HG02678 (cell line): ENCODE measurements around the gene WNT3A.

Experiments
- ATAC-seq: cut with Tn5 transposase; IDR thresholded peaks from one replicate; pipeline ENCODE4 v1.9.1; 2021; ENCODE audit warnings: mild to moderate bottlenecking, moderate library complexity; ENCODE audit not compliant: unreplicated experiment

Gene WNT3A

DNA sequence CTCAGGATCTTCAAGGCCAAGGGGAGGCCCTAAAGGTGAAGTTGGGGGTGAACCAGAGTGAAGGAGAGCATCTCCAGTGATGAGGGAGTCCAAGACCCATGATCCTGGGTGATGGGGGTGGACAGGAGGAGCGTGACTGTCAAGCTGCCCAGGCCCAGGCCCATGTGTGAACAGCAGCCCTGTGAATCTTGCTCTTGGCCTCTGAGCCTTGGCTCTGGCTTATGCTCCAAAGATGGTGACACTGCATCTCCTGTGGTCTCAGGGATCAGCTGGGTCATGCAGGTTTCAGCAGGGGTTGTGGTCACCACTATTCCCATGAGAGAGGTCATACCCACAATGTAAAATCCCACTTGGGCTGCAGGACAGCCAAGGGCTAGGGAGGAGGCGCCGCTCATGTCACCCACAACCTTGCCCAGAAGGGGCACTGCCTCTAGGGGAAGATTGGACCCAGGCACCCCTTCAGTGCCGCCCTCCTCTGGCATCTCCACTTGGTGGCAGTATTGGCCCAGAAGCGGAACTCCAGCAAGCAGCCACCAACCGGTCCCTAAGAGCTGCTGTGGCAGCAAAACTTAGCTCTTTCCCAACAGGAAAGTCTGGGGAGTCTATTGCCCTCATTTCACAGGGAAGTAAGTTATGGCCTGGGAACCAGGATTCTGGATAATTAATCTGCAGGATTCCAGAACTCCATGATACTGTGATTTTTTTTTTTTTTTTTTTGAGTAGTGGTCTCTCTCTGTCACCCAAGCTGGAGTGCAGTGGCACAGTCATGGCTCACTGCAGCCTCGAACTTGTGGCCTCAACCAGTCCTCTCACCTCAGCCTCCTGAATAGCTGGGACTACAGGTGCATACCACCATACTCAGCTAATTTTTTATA lies 7.5 kb upstream of the WNT3A start:
- ATAC-seq: peak; percentile 84

DNA sequence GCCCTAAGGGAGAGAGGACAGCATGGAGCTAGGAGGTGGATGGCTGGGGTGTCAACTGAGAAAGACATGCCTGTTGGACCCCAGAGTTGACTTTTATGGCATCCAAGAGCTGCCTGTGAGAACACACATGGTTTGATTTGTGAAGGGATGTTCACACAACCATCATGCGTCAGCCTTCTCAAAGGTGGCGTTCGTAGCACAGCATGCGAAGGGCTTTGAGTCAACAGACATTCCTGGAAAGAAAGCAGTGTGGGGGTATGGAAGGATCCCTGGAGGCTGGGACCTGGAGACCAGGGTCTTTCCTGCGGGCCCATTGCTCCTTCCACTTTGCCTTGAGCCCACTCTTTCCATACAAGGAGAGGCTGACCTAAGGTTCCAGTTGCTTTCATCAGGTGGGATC lies 6.4 kb upstream of the WNT3A start:
- ATAC-seq: no peak

DNA sequence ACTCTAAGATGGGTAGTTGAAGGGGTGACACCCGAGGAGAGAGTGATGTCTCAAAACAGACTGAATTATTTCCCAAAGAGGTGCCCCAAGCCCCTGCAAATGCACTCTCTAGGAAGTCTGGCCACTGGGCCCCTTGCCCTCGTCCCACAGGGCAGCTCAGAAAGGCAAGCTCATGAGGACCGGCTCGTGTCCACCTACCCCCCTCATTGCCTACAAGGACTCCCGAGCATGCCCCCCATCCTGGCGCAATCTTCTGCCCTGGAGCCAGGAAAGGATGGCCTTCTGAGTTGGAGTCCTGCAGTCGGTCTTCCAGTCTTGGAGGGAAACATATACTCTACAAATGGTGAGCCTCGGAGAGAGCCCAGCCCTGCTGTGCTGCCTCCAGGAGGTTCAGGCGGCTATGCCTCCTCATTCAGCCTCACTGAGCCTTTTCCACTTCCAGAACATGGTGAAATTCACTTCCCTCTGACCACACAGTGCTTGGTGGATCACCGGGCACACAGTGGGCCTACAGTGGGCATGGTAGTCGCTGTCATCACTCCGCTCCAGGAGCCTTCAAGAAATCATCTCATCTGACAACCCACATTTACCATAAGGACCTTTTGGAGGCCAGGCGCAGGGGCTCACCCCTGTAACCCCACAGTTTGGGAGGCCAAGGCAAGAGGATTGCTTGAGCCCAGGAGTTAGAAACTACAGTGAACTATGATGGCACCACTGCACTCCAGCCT lies 5.8 kb upstream of the WNT3A start:
- no peak for ATAC-seq

DNA sequence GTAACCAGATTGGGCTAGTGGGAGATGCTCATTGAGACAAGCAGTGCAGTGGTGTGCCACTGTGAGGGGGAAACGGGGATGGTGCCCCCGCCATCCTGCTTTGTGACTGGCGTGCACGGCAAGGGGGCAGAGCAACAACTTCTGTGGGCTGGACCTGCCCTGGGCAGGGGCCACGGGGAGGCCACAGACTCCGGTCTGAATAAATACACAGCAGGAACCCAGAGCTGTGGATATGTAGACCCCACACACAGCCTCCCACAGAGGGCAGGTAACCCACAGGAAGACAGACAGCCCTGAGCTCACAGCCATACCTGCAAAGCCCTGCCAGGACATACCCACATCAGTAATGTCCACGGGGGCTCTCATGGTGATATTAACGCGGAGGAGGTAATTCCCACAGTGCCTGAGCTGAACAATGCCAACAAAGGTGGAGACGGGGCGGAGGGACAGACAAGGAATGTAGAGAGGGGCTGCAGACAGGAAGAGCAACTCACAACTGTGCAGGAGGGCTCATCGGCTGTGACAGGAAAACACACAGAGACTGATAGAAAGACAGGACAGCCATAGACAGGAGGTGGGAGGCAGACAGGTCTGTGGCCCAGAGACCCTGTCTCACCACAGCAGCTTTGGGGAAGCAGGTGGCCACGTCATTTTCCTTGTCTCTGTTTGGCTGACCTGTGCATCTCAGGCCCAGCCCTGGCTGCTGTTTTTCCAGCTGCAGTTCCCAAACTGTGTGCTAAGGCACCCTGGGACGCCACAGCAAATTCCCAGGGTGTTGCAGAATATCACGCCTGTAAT lies 4.9 kb upstream of the WNT3A start:
- ATAC-seq: no peak

DNA sequence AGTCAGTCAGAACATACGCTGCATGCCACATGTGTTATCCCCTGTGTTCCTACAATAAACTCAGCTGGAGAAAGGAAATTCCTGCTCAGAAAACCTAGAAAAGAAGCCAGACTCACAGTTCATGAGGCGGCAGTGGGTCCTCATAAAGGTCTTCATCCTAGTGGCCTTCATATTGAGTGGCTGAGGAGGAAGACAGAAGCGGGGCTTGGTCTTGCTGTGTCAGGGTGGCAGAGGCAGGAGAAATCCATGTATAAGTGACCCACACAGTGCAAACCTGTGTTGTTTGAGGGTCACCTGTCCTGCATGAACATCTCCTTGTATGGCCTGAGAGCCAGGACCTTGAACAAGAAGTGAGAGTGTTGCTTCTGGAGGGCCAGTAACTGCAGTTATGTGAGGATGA lies 4.0 kb upstream of the WNT3A start:
- ATAC-seq: no peak

DNA sequence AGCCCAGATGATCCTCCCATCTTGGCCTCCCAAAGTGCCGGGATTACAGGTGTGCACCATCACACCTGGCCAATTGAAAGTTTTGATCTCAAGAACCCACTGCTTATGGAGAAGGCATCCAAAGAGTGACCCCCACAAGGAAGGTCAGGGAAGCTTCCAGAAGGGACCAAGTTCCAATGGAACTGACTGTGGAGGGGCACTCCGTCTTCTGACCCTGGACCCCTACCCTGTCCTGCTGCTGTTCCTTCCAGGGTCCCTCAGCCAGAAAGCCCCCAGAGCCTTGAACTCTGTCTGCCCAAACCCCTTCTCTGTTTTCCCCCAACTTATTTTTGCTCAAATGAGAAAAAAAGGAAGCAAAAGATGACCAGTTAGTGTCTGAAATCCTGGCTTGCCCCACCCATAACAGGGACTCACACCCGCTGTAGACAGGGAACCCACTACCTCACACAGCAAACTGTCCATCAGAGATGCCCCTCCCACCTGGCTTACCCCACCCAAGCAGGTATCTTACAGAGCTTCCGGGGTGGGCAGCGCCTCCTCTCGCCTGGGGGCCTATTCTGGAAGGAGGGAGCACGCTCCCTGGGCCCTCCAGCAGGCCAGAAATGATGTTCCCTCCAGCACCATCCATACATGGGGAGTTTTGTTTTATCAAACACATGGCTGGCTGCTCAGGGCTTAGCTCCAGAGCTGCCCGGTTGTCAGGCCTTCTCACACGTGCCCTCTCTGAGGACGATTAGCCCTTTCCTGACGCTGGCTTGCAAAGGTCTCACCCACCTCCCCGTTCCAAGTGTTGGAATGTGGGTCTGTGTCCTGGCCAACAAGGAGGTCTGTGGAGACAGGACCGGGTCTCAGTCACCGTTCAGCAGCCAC lies 3.1 kb upstream of the WNT3A start:
- no peak for ATAC-seq

DNA sequence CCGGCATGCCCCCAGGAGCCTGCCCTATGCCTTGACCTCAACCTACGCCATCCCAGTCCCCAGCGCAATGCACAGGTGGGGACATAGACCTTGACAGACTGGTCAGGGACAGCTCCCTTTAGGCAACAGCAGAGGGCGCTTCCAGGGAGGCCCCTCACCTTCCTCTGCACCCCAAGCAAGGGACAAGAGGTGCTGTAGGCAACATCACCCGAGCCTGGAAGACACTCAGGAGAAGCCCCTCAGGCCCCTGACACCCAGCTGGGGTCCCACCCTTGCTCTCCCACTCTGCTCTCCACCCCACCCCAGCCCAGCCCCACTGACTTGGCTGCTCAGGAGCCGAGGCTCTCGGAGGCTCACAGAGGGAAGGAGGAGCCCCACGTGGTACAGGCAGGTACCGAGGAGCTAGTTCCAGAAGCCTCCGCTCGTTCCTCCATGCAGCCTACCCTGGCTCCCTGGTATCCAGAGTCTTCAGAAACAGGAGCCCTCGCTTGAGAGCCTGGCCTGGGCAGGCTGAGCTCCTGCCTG lies 2.4 kb upstream of the WNT3A start:
- peak; percentile 42 for ATAC-seq

DNA sequence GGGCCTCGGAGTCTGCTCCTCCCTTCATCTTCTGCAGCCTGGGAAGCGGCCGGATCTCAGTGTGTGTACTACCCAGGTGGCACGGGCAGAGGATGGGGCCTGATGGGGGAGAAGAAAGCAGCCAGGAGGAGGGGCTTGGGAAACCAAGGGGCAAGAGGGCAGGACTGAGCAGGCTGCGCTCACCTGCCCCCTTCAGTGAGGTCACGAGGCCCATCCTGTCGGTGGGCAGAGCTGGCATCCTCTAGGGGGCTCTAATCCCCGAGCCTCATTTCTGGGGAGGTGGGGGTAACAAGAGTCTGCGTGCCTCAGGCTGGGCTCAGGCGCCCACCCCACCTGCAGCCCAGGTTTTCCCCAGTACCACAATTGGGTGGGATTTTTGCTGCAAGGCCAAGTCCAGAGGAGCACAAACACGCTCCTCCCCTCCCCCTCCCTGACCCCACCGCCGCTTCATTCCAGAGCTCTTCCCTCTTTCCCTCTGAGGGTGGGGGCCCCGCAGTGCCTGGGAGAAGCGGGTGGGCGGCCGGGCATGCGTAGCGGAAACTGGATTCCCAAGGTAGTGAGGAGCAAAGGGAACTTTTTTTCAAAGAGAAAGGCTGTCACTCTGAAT lies 1.8 kb upstream of the WNT3A start:
- no peak for ATAC-seq

DNA sequence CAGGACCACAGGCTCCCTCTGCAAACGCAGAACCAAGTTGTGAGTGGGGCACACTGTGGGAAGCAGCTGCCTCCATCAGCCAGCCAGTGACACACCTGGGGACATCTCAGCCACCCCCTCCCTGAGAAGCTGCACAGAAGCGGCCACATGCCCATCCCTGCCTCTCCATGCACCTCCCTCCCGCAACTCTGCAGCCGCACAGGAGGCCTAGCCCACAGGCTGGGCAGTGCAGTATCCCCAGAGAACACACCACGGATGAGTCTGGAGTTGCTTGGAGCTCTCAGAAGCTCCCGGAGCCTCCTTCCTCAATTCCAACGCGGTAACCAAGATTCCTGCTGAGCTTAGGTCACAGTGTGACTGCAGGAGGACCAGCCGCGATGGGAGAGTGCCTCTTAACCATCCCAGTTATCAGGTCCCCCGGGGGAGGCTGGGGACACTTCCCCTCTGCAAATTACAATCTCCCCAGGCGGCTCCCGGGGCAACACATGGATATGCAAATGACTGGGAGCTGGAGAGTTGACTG lies 1.2 kb upstream of the WNT3A start:
- ATAC-seq: no peak

DNA sequence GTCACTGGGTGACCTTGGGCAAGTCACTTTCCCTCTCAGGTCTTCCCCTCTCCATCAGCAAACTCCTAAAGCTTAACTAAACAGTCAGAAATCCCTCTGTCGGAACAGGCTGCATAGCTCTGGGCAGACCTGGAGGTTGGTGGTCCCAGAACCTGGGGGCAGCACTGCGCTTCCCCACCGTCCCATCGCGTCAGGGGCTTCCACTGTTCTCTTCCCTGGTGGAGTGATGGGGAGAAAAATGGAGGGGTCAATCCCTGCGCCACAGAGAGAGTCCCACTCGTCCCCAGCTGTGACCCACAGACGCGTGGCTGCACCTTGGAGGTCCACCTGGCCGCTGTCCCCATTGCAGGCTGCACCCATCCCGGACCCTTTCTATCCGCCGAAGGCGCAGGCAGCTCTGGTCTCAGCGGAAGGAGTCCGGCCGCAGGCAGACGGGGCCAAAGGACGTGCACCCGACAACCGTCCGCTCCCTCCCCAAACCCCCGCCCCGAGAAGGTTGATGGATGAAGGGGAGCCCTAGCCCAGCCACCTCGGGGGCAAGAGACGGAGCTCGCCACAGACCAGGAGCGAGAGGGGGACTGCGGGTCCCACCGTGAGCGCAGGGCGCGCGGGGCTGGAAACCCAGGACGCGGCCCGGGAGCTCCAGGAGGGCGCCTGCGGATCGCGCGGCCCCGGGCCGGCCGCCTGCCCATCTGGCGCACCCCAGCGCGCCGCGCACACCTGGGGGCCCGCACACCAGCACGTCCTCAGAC lies 588 bp upstream of the WNT3A start:
- ATAC-seq: no peak

DNA sequence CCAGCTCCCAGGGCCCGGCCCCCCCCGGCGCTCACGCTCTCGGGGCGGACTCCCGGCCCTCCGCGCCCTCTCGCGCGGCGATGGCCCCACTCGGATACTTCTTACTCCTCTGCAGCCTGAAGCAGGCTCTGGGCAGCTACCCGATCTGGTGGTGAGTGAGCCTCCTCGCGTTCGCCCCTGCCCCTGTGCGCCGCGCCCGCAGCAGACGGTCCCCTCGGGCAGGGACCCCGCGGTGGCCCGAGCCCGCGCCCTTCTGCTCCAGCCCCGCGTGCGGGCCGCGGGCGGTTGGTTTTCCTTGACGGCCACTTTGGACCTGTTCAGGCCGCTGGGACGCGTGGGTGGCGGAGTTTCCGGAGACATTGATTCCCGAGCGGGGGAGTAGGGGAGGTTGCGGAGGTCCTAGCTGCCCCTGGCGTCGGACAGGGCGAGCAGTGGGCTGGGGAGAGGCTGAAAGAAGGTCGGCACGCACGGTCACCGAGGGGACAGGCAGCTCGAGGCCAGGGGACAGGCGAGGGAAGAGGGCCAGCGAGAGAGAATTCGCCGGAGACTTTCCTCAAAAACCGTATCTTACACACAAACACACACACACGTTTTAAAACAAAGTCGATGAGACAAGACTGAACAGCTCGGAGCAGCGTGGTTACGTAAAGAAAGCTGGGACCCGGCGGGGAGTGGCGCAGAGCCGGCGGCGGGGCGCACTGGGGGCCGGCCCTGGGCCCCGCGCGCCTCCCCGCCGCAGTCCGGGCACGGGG lies 427 bp downstream of the WNT3A start:
- no peak for ATAC-seq

DNA sequence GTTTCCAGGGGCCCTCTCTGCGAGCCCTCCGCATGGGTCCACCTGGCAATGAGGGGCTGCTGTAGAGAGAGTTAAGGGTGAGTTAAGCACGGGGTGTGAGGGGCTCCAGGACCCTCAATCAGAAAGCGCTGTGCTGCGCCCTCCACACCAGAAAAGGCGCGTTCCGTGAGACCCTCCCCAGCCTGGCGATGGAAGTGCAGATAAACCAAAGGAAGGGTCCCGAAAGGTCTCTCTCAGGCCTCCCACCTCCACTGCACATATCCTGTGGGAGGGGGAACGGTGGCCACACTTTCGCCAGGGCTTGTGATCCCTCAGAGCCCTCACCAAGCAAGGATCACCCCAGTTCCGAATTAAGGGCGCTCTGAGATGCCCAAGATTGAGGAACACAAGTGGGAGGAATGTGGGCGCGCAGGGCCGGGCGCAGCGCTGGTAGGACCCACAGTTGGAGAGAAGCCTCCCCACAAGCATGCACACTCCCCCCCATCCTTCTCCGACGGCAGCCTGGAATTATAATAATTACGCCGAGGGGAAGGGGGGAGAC lies 1.1 kb downstream of the WNT3A start:
- ATAC-seq: no peak

DNA sequence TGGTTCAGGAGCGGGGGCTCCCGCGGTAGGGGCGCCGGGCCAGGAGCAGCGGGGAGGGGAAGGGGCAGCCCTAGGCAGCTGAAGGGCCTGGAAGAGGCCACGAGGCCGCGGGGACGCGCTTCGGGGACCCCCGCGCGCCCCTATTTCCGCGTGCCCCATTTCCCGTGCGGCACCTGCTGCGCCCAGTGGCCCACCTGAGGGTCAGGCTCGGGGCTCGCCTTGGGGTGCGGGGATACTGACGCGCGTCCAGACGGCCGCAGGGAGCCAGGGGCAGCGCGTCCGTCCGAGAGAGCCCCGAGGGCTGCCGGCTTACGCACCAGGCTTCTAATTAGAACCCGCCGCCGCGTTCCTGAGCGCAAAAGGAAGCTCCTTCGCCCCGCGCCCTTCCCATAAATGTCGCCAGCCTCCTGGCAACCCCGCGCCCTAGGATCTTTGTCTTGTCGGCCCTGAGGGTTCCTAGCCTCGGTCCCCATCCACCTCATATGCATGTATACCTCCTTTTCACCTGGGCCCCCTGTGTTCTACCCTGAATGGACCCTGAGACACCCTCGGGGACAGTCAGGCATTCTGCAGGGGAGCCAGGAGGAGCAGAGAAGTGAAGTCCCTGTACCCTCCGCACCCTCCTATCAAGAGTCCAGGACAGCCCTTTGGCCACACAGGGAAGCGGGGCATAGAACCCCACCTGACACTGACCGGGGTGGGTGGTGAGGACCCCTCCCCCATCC lies 1.8 kb downstream of the WNT3A start:
- ATAC-seq: no peak

DNA sequence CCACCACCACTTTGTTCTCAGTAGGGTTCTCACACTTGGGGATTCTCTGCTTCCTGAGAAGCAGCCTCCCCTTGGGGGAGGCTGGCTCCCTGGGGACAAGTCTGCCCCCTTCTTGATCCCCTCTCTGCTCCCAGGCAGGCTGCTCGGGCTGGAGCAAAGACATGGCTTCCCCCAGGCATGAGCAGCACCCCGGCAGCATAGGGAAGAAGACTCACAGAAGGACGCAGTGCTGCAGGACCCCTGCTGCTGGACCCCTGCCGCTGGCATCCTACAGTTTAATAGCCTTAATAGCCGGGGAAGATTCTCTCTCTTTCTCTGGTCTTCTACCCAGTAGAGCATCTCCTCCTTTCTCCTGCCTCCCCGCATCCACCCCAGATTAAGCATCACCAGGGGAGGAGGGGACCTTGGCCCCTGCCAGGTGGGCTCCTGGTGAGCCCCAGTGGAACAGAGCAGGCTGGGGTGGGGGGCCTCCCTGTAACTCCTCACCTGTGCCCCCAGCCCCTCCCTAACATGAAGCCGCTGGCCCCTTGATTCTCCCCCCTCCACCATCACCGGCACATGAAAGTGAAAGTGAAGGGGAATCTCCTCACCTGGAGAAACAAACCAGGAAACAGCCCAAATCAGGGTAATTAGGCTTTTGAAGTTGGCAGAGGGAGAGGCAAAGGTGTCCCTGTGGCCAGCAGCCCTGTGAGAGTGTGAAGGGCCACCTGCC lies 2.5 kb downstream of the WNT3A start:
- no peak for ATAC-seq

DNA sequence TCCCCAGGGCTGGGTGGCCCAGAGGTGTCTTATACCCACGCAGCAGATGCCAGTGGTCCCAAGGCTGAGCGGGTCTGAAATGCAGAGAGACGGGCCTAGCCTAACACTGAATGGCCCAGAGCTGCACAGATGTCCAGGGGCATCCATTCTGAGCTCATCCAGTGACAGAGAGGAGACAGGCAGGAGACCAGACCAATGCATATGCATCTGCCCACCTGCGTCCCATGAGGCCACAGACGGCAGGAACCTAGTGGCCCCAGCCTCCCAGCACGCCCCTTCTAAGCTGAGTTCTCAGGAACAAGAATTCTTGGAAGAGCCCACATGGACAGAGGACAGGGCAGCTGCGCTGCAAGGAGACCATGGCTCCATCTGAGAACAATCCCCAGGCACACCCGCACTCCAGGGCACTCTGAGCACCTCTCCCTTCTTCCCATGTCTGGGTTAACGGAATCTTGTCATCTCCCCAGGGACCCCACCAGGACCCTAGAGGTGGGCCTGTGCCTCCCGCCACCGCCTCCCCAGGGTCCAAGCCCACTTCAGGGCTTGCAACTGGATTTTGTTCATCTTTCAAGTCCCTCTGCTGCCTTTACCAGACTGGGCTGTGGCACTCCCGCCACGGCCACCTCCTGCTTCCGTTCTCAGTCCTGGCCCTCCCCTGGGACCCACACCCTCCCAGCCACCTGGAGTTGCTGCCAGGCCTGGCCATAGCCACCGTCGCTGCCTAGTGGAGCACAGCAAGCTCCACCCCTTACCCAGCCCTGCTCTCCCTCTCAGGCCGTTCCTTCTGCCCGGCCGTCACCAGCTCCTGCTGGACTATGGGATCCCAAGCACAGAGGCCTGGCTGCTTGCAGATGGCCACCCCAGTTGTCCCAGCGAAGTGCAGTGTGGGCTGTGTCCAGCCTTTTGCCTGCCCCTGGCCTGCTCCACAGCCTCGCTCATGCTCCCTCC lies 3.3 kb downstream of the WNT3A start:
- peak; percentile 60 for ATAC-seq

DNA sequence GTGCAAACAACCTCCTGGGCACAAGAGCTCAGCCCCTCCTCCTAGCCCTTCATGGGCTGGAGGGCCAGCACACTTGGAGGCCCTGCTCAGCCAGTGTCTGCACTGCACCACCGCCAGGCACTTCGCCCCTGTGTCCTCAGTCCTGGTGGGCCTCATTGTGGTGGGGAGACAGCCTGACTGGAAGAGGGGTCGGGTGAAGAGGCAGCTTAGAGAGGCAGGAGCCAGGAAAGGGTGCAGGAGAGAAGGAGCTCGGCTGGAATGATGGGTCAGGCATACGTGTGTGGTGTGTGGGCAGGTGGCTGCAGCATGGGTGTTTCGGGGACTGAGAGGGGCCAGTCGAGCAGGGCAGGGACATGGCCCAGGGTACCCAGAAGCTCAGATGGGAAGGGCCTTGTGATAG lies 4.1 kb downstream of the WNT3A start:
- ATAC-seq: no peak
